Caco-2 (cell line): ENCODE measurements around the gene TMEM181. TPM values are rescaled to one million over a fixed set of nuclear protein-coding genes. Genes with fewer than 3 reads are reported as not detected.

ENCODE experiments used
- BruUV-seq: library from RNA; stranded (reverse); fragments of 400-500 nt; replicated peaks from 2 replicates; lab custom pipeline; 2021; lab: Mats Ljungman, UMichigan
- CTCF ChIA-PET: fragments of 300-600 bp; sonication (Branson Sonifier 250); formaldehyde crosslinking; loops from one replicate; lab custom pipeline; 2022; ENCODE audit warnings: antibody characterized with exemption; lab: Charles Lee
- POLR2A ChIA-PET: fragments of 300-600 bp; sonication (Branson Sonifier 250); formaldehyde crosslinking; loops from one replicate; lab custom pipeline; 2022; ENCODE audit warnings: antibody characterized with exemption; lab: Charles Lee
- DNase-seq, 2 experiments: peaks; one replicate each; pipeline versions ENCODE4 v3.0.0 to v3.0.0-alpha.2; 2020 to 2022
- H3K27me3 ChIP-seq: replicated peaks from 2 replicates; pipeline ENCODE4 v1.6.0; 2011; ENCODE audit warnings: low read length; ENCODE audit not compliant: control insufficient read depth, insufficient read depth
- H3K36me3 ChIP-seq: 2 replicates; pipeline ENCODE4 v1.5.1; 2011; ENCODE audit warnings: low read length; ENCODE audit not compliant: control insufficient read depth, insufficient read depth
- H3K4me1 ChIP-seq: fragments of 250-450 bp; sonication (Bioruptor Pico); 2 replicates; pipeline ENCODE4 v1.5.1; 2020; ENCODE audit warnings: mild to moderate bottlenecking
- H3K4me3 ChIP-seq: 2 replicates; pipeline ENCODE4 v1.5.1; 2011; ENCODE audit warnings: low read depth, mild to moderate bottlenecking, control low read depth, low read length
- H3K9me3 ChIP-seq: fragments of 250-450 bp; sonication (Bioruptor Pico); 2 replicates; pipeline ENCODE4 v1.5.1; 2020; ENCODE audit warnings: mild to moderate bottlenecking, moderate library complexity
- H3K27ac Mint-ChIP-seq: one replicate; pipeline ENCODE4 v1.8.0; 2022; ENCODE audit warnings: mixed read lengths; ENCODE audit not compliant: unreplicated experiment
- H3K27me3 Mint-ChIP-seq: one replicate; pipeline ENCODE4 v1.8.0; 2022; ENCODE audit warnings: mixed read lengths; ENCODE audit not compliant: insufficient read depth, unreplicated experiment
- H3K36me3 Mint-ChIP-seq: one replicate; pipeline ENCODE4 v1.8.0; 2022; ENCODE audit warnings: mild to moderate bottlenecking, mixed read lengths; ENCODE audit not compliant: insufficient read depth, unreplicated experiment
- H3K4me1 Mint-ChIP-seq: one replicate; pipeline ENCODE4 v1.8.0; 2022; ENCODE audit warnings: low read depth, mixed read lengths; ENCODE audit not compliant: unreplicated experiment
- H3K4me3 Mint-ChIP-seq: one replicate; pipeline ENCODE4 v1.8.0; 2022; ENCODE audit warnings: mild to moderate bottlenecking, moderate library complexity, mixed read lengths; ENCODE audit not compliant: unreplicated experiment
- H3K9me3 Mint-ChIP-seq: one replicate; pipeline ENCODE4 v1.8.0; 2022; ENCODE audit warnings: mixed read lengths; ENCODE audit not compliant: unreplicated experiment
- CTCF ChIP-seq, 2 experiments: fragments of 200-600 bp in 1 of 2; IDR thresholded peaks; 1 replicate in 1 of 2; 2 replicates in 1 of 2; pipeline versions ENCODE4 v1.5.1 to v1.8.0; 2011 to 2022; ENCODE audit warnings: antibody characterized with exemption in 1 of 2, control low read depth in 1 of 2, inconsistent platforms in 1 of 2, low read depth in 1 of 2, low read length in 1 of 2, mild to moderate bottlenecking in 1 of 2, moderate library complexity in 1 of 2; ENCODE audit not compliant: insufficient read depth in 1 of 2, severe bottlenecking in 1 of 2, unreplicated experiment in 1 of 2
- intact Hi-C: fragments of 100-400 bp; cut with micrococcal nuclease; formaldehyde crosslinking; loops from one replicate; pipeline ENCODE4 v1.10.0; 2022; ENCODE audit not compliant: unreplicated experiment
- total RNA-seq: library from RNA; stranded (reverse); gene quantifications from 2 replicates; pipeline ENCODE4 v1.2.3, GENCODE V29; 2022

The TMEM181 gene
- total RNA-seq, 1 experiment from 2014 or later, result 26.7 TPM

- Histone ChIP-seq H3K4me3 (no peak overlapping the region), H3K36me3 (no peaks in the 10 kb centered on the region), H3K4me1 (no peaks in the 10 kb centered on the region), H3K27me3 (no peaks in the 10 kb centered on the region), H3K9me3 (no peaks in the 10 kb centered on the region)
- BruUV-seq, result no TSS peak
- no peak overlapping the region for H3K27ac Mint-ChIP-seq
- intact Hi-C loops, result no loop called here
- ChIA-PET CTCF (interaction anchor here (0.6 kb wide), 1 partner anchor 425 kb away, joined by 3 read pairs; no protein-coding TSS in a partner anchor), POLR2A (no interaction called here)
- H3K36me3 Mint-ChIP-seq, result no peaks in the 10 kb centered on the region
- H3K27me3 Mint-ChIP-seq, result no peaks in the 10 kb centered on the region
- H3K9me3 Mint-ChIP-seq, result no peaks in the 10 kb centered on the region
- H3K4me3 Mint-ChIP-seq, result no peak overlapping the region
- no peaks in the 10 kb centered on the region for H3K4me1 Mint-ChIP-seq
- no peak for TF ChIP-seq CTCF (IDR thresholded peaks at IDR 0.05; ENCODE audit: insufficient read depth in 1 of 2, low read depth in 1 of 2, low read length in 1 of 2, severe bottlenecking in 1 of 2, unreplicated experiment in 1 of 2)
- no peak for DNase-seq
Measured at GRCh38 chr6:158677906-158678578, 118.2 kb downstream of the TMEM181 start.

- H3K9me3 ChIP-seq, result no peaks in the 10 kb centered on the region
- no peak overlapping the region for H3K4me3 Mint-ChIP-seq
- ChIA-PET CTCF (no interaction called here), POLR2A (no interaction called here)
- no peak for DNase-seq
- intact Hi-C loops, result no loop called here
- H3K36me3 ChIP-seq, result no peaks in the 10 kb centered on the region
- no peaks in the 10 kb centered on the region for H3K27me3 Mint-ChIP-seq
- TF ChIP-seq CTCF (IDR thresholded peaks at IDR 0.05; ENCODE audit: insufficient read depth in 1 of 2, low read depth in 1 of 2, low read length in 1 of 2, severe bottlenecking in 1 of 2, unreplicated experiment in 1 of 2), result no peak
- no TSS peak for BruUV-seq
- no peaks in the 10 kb centered on the region for H3K4me1 ChIP-seq
- no peaks in the 10 kb centered on the region for H3K27me3 ChIP-seq
- no peaks in the 10 kb centered on the region for H3K9me3 Mint-ChIP-seq
- no peak overlapping the region for H3K27ac Mint-ChIP-seq
- H3K4me3 ChIP-seq, result no peak overlapping the region
- H3K4me1 Mint-ChIP-seq, result no peaks in the 10 kb centered on the region
- no peaks in the 10 kb centered on the region for H3K36me3 Mint-ChIP-seq
Measured at GRCh38 chr6:158680015-158680414, 120.1 kb downstream of the TMEM181 start.

GRCh38 chr6:158680481-158680880, 120.6 kb downstream of the TMEM181 start:
- Mint-ChIP-seq H3K27ac (no peak overlapping the region), H3K27me3 (no peaks in the 10 kb centered on the region), H3K4me1 (no peaks in the 10 kb centered on the region), H3K36me3 (no peaks in the 10 kb centered on the region), H3K9me3 (no peaks in the 10 kb centered on the region), H3K4me3 (no peak overlapping the region)
- BruUV-seq, result no TSS peak
- Histone ChIP-seq H3K36me3 (no peaks in the 10 kb centered on the region), H3K4me1 (no peaks in the 10 kb centered on the region), H3K9me3 (no peaks in the 10 kb centered on the region), H3K27me3 (no peaks in the 10 kb centered on the region), H3K4me3 (no peak overlapping the region)
- TF ChIP-seq CTCF (IDR thresholded peaks at IDR 0.05; ENCODE audit: insufficient read depth in 1 of 2, low read depth in 1 of 2, low read length in 1 of 2, severe bottlenecking in 1 of 2, unreplicated experiment in 1 of 2), result no peak
- intact Hi-C loops, result no loop called here
- ChIA-PET CTCF (no interaction called here), POLR2A (no interaction called here)
- DNase-seq, result no peak
